Suprapubic skin (tissue), 4 donors: ENCODE data around the gene MILR1. TPM values are rescaled to one million over a fixed set of nuclear protein-coding genes. Genes with fewer than 3 reads are reported as not detected.
"Not testable (repeated sequence)": the region's sequence is repeated elsewhere in the genome, so short reads cannot be mapped to it uniquely, and the experiment has no call there.

Source experiments
- DNase-seq, 2 donors: peaks; one replicate each; pipeline ENCODE4 v3.0.0-alpha.2; 2019; ENCODE audit warnings: low spot score in 2 of 2
- H3K27ac ChIP-seq: fragments of 200-600 bp; sonication (generic); one replicate; pipeline ENCODE4 v1.5.1; 2019
- H3K27me3 ChIP-seq: fragments of 200-600 bp; sonication (generic); one replicate; pipeline ENCODE4 v1.5.1; 2019
- H3K36me3 ChIP-seq: fragments of 200-600 bp; sonication (generic); one replicate; pipeline ENCODE4 v1.5.1; 2019
- H3K4me1 ChIP-seq: fragments of 200-600 bp; sonication (generic); one replicate; pipeline ENCODE4 v1.5.1; 2019
- H3K4me3 ChIP-seq: fragments of 200-600 bp; sonication (generic); one replicate; pipeline ENCODE4 v1.5.1; 2019; ENCODE audit warnings: mild to moderate bottlenecking
- H3K9me3 ChIP-seq: fragments of 200-600 bp; sonication (generic); one replicate; pipeline ENCODE4 v1.5.1; 2019
- EP300 ChIP-seq: sonication (generic); formaldehyde crosslinking; IDR thresholded peaks from one replicate; pipeline ENCODE4 v1.6.1; 2017; ENCODE audit warnings: antibody characterized with exemption
- POLR2A ChIP-seq, 2 donors: fragments of 450-650 bp; IDR thresholded peaks; one replicate each; pipeline ENCODE4 v1.6.1; 2017; ENCODE audit warnings: antibody characterized with exemption in 2 of 2, mild to moderate bottlenecking in 2 of 2, moderate library complexity in 2 of 2
- POLR2AphosphoS5 ChIP-seq, 3 donors: sonication (generic); formaldehyde crosslinking; IDR thresholded peaks; one replicate each; pipeline ENCODE4 v1.6.1; 2017; ENCODE audit warnings: antibody characterized with exemption in 3 of 3
- WGBS: methylation state at CpG from one replicate; pipeline ENCODE4 v1.1.5; 2018; 5-methylcytosine and 5-hydroxymethylcytosine counted together
- total RNA-seq, 4 donors: library from RNA; depleted of rRNA; stranded (reverse); fragments of >200 nt; gene quantifications; one replicate each; pipeline ENCODE4 v1.1.0, GENCODE V29; 2016
- TF ChIP-seq, protein P1 (sequence below), 2 donors: fragments of 200-600 bp in 1 of 2; fragments of 450-650 bp in 1 of 2; sonication (generic) in 1 of 2; IDR thresholded peaks; one replicate each; pipeline ENCODE4 v1.5.1; 2016 to 2019; ENCODE audit warnings: antibody characterized with exemption in 2 of 2, mild to moderate bottlenecking in 1 of 2, moderate library complexity in 1 of 2

Gene MILR1
- total RNA-seq, 4 donors from 2014 or later = 0.45 to 0.57 TPM; not detected in 2

DNA sequence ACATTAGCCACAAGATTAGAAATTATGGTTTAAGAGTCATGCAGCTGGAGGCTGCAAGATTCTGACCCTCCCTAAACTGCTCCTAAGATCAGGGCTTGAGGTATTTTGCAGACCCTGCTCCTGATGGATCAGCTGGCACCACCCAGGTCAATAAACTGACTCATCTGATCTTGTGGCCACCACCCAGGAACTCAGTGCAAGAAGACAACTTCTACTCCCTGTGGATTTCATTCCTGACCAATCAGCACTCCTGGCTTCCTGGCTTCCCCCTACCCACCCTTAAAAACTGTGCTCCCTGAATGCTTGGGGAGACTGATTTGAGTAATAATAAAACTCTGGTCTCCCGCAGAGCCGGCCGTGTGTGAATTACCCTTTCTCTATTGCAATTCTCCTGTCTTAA, 25.0 kb upstream of the MILR1 start:
- Histone ChIP-seq H3K4me3 (no peak overlapping the region), H3K36me3 (no peaks in the 10 kb centered on the region), H3K27ac (no peak overlapping the region), H3K9me3 (no peaks in the 10 kb centered on the region), H3K4me1 (no peaks in the 10 kb centered on the region), H3K27me3 (no peaks in the 10 kb centered on the region)
- no peak for DNase-seq
- WGBS = 70% methylated on average over 3 of the region's 3 CpGs
- TF ChIP-seq EP300 (no peak), POLR2AphosphoS5 (IDR thresholded peaks at IDR 0.05) (no peak)
- TF ChIP-seq, protein P1, sequence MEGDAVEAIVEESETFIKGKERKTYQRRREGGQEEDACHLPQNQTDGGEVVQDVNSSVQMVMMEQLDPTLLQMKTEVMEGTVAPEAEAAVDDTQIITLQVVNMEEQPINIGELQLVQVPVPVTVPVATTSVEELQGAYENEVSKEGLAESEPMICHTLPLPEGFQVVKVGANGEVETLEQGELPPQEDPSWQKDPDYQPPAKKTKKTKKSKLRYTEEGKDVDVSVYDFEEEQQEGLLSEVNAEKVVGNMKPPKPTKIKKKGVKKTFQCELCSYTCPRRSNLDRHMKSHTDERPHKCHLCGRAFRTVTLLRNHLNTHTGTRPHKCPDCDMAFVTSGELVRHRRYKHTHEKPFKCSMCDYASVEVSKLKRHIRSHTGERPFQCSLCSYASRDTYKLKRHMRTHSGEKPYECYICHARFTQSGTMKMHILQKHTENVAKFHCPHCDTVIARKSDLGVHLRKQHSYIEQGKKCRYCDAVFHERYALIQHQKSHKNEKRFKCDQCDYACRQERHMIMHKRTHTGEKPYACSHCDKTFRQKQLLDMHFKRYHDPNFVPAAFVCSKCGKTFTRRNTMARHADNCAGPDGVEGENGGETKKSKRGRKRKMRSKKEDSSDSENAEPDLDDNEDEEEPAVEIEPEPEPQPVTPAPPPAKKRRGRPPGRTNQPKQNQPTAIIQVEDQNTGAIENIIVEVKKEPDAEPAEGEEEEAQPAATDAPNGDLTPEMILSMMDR (IDR thresholded peaks at IDR 0.05) = no peak

GRCh38 chr17:64424324-64424849, 24.5 kb upstream of the MILR1 start:
- no peaks in the 10 kb centered on the region for H3K36me3 ChIP-seq
- H3K27me3 ChIP-seq = no peaks in the 10 kb centered on the region
- no peaks in the 10 kb centered on the region for H3K4me1 ChIP-seq
- 79% methylated on average over 1 of the region's 1 CpG for WGBS
- no peak overlapping the region for H3K27ac ChIP-seq
- TF ChIP-seq POLR2A (IDR thresholded peaks at IDR 0.05) = no peak
- TF ChIP-seq, protein P1 (IDR thresholded peaks at IDR 0.05) = no peak
- no peak for TF ChIP-seq EP300
- TF ChIP-seq POLR2AphosphoS5 (IDR thresholded peaks at IDR 0.05) = no peak
- H3K9me3 ChIP-seq = no peaks in the 10 kb centered on the region
- DNase-seq = no peak
- H3K4me3 ChIP-seq = no peak overlapping the region

DNA sequence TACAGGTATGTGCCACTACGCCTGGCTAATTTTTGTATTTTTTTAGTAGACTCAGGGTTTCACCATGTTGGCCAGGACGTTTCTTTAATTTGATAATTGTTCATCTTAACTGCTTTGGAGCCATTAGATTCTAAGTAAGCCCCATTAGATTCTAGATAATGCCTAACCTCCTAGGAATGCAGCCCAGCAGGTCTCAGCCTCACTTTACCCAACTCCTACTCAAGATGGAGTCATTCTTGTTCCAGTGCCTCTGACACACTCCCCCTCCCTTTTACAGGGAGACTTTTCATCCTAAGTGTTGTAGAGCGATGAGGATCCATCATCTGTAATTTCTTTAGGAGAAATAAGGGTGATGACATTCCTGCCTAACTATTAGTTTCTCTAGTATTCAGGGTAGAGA, 23.7 kb upstream of the MILR1 start:
- 87% methylated on average over 3 of the region's 3 CpGs for WGBS
- H3K4me1 ChIP-seq = no peaks in the 10 kb centered on the region
- no peak for DNase-seq

GRCh38 chr17:64426596-64426995, 22.3 kb upstream of the MILR1 start:
- Histone ChIP-seq H3K4me3 (no peak overlapping the region), H3K9me3 (no peaks in the 10 kb centered on the region), H3K36me3 (no peaks in the 10 kb centered on the region), H3K27me3 (no peaks in the 10 kb centered on the region), H3K4me1 (no peaks in the 10 kb centered on the region), H3K27ac (no peak overlapping the region)
- TF ChIP-seq POLR2A (IDR thresholded peaks at IDR 0.05) (no peak), POLR2AphosphoS5 (IDR thresholded peaks at IDR 0.05) (no peak), EP300 (no peak)
- TF ChIP-seq, protein P1 (IDR thresholded peaks at IDR 0.05) = no peak
- DNase-seq = no peak

More for the DNA sequence above, 23.7 kb upstream of the MILR1 start:
- H3K36me3 ChIP-seq = no peaks in the 10 kb centered on the region
- H3K27ac ChIP-seq = no peak overlapping the region
- H3K4me3 ChIP-seq = no peak overlapping the region
- no peaks in the 10 kb centered on the region for H3K27me3 ChIP-seq
- H3K9me3 ChIP-seq = no peaks in the 10 kb centered on the region
- no peak for TF ChIP-seq POLR2AphosphoS5 (IDR thresholded peaks at IDR 0.05)
- TF ChIP-seq, protein P1 (IDR thresholded peaks at IDR 0.05) = no peak
- TF ChIP-seq POLR2A (IDR thresholded peaks at IDR 0.05) = no peak
- TF ChIP-seq EP300 = no peak

DNA sequence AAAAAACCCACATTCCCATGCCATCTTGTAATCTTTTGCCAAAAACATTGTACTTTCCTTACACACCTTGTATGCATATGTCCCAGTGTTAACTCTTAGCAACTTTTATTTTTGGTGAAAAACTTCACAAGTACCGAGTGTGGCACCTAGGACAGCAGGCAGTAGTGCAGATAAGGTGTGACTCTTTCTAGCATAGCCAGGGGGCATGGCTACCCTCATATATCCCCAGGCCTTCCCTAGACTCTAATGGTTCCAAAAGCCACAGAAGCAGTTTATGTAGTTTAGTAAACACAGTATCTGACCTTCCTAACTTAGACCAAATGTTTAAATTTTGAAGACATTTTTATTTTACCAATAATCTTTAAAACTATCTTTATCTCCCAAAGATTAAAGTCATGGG, 20.5 kb upstream of the MILR1 start:
- TF ChIP-seq POLR2A (IDR thresholded peaks at IDR 0.05) = no peak
- TF ChIP-seq, protein P1 (IDR thresholded peaks at IDR 0.05) = no peak
- TF ChIP-seq EP300 = no peak
- TF ChIP-seq POLR2AphosphoS5 (IDR thresholded peaks at IDR 0.05) = no peak
- Histone ChIP-seq H3K4me1 (no peaks in the 10 kb centered on the region), H3K36me3 (no peaks in the 10 kb centered on the region), H3K27ac (no peak overlapping the region), H3K4me3 (no peak overlapping the region), H3K9me3 (no peaks in the 10 kb centered on the region), H3K27me3 (no peaks in the 10 kb centered on the region)
- WGBS = 76% methylated on average over 1 of the region's 1 CpG
- DNase-seq = no peak

DNA sequence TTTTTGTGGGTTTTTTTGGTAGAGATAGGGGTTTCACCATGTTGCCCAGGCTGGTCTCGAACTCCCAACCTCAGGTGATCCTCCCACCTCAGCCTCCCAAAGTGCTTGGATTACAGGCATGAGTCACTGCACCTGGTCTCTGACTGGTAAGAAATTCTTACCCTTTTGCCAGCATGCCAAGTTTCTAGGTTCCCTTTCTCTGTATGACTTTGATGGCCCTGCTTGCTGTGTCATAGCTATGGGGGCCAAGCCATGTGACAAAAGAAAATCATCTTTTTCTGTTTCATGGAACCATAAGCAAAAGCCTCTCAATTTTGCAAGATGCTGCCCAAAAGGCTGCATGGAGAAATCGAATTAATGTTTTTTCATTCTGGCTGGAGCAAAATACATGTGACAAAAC, 18.9 kb upstream of the MILR1 start:
- not testable (repeated sequence) for H3K4me1 ChIP-seq, H3K27me3 ChIP-seq, H3K27ac ChIP-seq, DNase-seq, H3K4me3 ChIP-seq, H3K9me3 ChIP-seq, H3K36me3 ChIP-seq
- 92% methylated on average over 2 of the region's 2 CpGs for WGBS
